ENCODE results near the gene CYP3A4. TPM values are rescaled to one million over a fixed set of nuclear protein-coding genes. Genes with fewer than 3 reads are reported as not detected.

The CYP3A4 gene
- total and polyA plus RNA-seq, 8 donors, result 0.25 to 11.0 (median 4.3) TPM; not detected in 1

DNA sequence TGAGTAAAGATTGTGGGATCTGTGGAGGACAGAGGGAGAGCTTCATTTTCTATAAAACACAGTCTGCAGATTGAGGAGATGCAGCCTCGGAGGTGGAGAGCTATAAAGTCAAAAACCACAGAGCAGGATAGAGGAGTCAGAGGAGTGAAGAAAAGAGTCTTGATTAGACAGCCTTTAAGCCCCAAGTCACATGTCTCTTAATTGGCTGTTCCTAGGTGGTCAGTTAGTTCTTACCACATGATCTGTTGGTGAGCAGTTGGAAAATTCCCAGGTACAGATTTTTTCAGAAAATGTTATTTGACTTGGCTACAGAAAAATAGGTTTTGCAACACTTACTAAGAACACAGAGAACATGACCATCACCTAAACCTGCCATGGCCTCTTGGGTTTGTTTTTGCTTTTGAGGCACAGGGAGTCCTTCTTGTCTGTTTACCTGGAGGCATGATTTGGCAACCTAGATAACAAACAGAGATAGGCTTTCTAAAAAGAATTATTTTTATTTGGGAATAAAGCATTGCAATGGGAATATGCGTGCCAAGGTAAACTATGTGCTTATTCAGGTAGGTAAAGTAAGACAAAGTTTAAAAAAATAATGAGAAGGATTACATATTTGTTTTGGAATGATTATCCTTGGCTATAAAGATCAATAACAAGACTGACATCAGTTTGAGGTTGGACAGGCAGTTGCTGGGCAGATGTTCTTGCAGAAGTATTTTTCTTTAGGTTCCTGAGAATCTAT, 43.2 kb upstream of the CYP3A4 start:
- DNase-seq, result peak in 4 of 6 donors; percentile 27 to 75 (median 74)
- intact Hi-C loops (cut with DNase I), result no loop called here
- H3K4me3 ChIP-seq, result no peak overlapping the region
- H3K9me3 ChIP-seq, result no peaks in the 10 kb centered on the region
- no peaks in the 10 kb centered on the region for H3K27me3 ChIP-seq
- TF ChIP-seq, protein P1, sequence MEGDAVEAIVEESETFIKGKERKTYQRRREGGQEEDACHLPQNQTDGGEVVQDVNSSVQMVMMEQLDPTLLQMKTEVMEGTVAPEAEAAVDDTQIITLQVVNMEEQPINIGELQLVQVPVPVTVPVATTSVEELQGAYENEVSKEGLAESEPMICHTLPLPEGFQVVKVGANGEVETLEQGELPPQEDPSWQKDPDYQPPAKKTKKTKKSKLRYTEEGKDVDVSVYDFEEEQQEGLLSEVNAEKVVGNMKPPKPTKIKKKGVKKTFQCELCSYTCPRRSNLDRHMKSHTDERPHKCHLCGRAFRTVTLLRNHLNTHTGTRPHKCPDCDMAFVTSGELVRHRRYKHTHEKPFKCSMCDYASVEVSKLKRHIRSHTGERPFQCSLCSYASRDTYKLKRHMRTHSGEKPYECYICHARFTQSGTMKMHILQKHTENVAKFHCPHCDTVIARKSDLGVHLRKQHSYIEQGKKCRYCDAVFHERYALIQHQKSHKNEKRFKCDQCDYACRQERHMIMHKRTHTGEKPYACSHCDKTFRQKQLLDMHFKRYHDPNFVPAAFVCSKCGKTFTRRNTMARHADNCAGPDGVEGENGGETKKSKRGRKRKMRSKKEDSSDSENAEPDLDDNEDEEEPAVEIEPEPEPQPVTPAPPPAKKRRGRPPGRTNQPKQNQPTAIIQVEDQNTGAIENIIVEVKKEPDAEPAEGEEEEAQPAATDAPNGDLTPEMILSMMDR (IDR thresholded peaks at IDR 0.05), result no peak
- peak; percentile 72 to 89 (median 78) for ATAC-seq
- H3K4me1 ChIP-seq, result peaks cover 46 to 53% (median 52%) of the 10 kb centered on the region in 3 donors
- peak overlapping the region; percentile 28 to 90 (median 48) for H3K27ac ChIP-seq
- no peak for FAIRE-seq
- H3K36me3 ChIP-seq, result no peaks in the 10 kb centered on the region
- WGBS, 2 donors, result 10 to 13% methylated on average over 2 of the region's 2 CpGs

- Histone ChIP-seq H3K27ac (peak overlapping the region in 1 of 4 donors; percentile 90), H3K4me1 (peaks cover 41 to 46% (median 44%) of the 10 kb centered on the region in 3 donors), H3K4me3 (no peak overlapping the region), H3K36me3 (no peaks in the 10 kb centered on the region), H3K27me3 (no peaks in the 10 kb centered on the region), H3K9me3 (no peaks in the 10 kb centered on the region)
- FAIRE-seq (no peak), ATAC-seq (no peak), DNase-seq (no peak)
- intact Hi-C loops (cut with DNase I), result no loop called here
- TF ChIP-seq, protein P1 (IDR thresholded peaks at IDR 0.05), result no peak
Observed at GRCh38 chr7:99825873-99826272, 41.9 kb upstream of the CYP3A4 start.

DNA sequence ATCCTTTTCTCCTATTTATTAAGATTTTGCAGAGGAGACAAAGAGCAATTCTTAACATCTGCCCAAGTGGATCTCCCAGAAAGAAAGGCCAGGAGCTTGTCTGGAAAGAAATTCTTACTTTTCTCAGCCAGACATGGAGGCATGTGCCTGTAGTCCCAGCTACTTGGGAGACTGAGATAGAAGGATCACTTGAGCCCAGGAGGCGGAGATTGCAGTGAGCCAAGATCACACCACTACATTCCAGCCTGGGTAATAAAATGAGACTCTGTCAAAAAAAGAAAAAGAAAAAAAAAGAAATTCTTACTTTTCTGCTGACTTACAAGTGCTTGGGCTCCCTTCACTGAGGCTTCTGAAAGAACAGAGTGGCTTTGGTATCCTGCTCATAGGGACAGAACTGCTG, 41.5 kb upstream of the CYP3A4 start:
- WGBS, 2 donors, result 86% methylated on average over 1 of the region's 1 CpG
- Histone ChIP-seq H3K27me3 (no peaks in the 10 kb centered on the region), H3K4me3 (no peak overlapping the region), H3K36me3 (no peaks in the 10 kb centered on the region), H3K4me1 (peaks cover 37 to 42% (median 40%) of the 10 kb centered on the region in 3 donors), H3K27ac (no peak overlapping the region), H3K9me3 (no peaks in the 10 kb centered on the region)
- intact Hi-C loops (cut with DNase I), result no loop called here
- FAIRE-seq (no peak), ATAC-seq (no peak), DNase-seq (no peak)
- TF ChIP-seq, protein P1 (IDR thresholded peaks at IDR 0.05), result no peak

- H3K27me3 ChIP-seq, result no peaks in the 10 kb centered on the region
- DNase-seq, result peak in 1 of 6 donors; percentile 38
- H3K27ac ChIP-seq, result no peak overlapping the region
- no peak for FAIRE-seq
- H3K4me1 ChIP-seq, result peaks cover 29 to 35% (median 33%) of the 10 kb centered on the region in 3 donors
- no peak overlapping the region for H3K4me3 ChIP-seq
- TF ChIP-seq, protein P1 (IDR thresholded peaks at IDR 0.05), result no peak
- intact Hi-C loops (cut with DNase I), result no loop called here
- 92 to 98% methylated on average over 3 of the region's 3 CpGs for WGBS, 2 donors
- no peak for ATAC-seq
- H3K36me3 ChIP-seq, result no peaks in the 10 kb centered on the region
- H3K9me3 ChIP-seq, result no peaks in the 10 kb centered on the region
Observed at GRCh38 chr7:99824091-99824490, 40.1 kb upstream of the CYP3A4 start.

Data from pancreas (tissue), 10 donors.